RWPE2 (cell line): ENCODE data around the gene DDI2.

Experiments
- ATAC-seq: fragments of 200-7000 bp; cut with Tn5 transposase; 3 replicates; pipeline ENCODE4 v1.9.1; 2021; ENCODE audit warnings: low read depth
- DNase-seq: peaks from one replicate; pipeline ENCODE4 v3.0.0-alpha.2; 2020; ENCODE audit warnings: low spot score
- H3K27ac ChIP-seq: fragments of 450-650 bp; 2 replicates; pipeline ENCODE4 v1.5.1; 2017; ENCODE audit warnings: mild to moderate bottlenecking; ENCODE audit not compliant: poor library complexity, severe bottlenecking
- H3K27me3 ChIP-seq: fragments of 250-450 bp; sonication (Bioruptor Pico); 2 replicates; pipeline ENCODE4 v1.5.1; 2021; ENCODE audit warnings: mild to moderate bottlenecking, moderate library complexity; ENCODE audit not compliant: insufficient read depth, poor library complexity, severe bottlenecking
- H3K36me3 ChIP-seq: fragments of 250-450 bp; sonication (Bioruptor Pico); 2 replicates; pipeline ENCODE4 v1.5.1; 2020; ENCODE audit warnings: low read depth, mild to moderate bottlenecking, moderate library complexity
- H3K4me1 ChIP-seq: fragments of 250-450 bp; sonication (Bioruptor Pico); 2 replicates; pipeline ENCODE4 v1.5.1; 2021; ENCODE audit warnings: mild to moderate bottlenecking, moderate library complexity; ENCODE audit not compliant: insufficient read depth, poor library complexity, severe bottlenecking
- H3K4me3 ChIP-seq: fragments of 250-450 bp; sonication (Bioruptor Pico); 2 replicates; pipeline ENCODE4 v1.5.1; 2021; ENCODE audit warnings: mild to moderate bottlenecking, moderate library complexity; ENCODE audit not compliant: severe bottlenecking
- H3K9me3 ChIP-seq: fragments of 250-450 bp; sonication (Bioruptor Pico); 2 replicates; pipeline ENCODE4 v1.5.1; 2021; ENCODE audit warnings: mild to moderate bottlenecking, moderate library complexity; ENCODE audit not compliant: severe bottlenecking
- TF ChIP-seq, protein P1 (sequence below): fragments of 450-650 bp; IDR thresholded peaks from one replicate; pipeline ENCODE4 v1.5.1; 2017; ENCODE audit warnings: mild to moderate bottlenecking, moderate library complexity; ENCODE audit not compliant: poor library complexity, severe bottlenecking

Gene DDI2

DNA sequence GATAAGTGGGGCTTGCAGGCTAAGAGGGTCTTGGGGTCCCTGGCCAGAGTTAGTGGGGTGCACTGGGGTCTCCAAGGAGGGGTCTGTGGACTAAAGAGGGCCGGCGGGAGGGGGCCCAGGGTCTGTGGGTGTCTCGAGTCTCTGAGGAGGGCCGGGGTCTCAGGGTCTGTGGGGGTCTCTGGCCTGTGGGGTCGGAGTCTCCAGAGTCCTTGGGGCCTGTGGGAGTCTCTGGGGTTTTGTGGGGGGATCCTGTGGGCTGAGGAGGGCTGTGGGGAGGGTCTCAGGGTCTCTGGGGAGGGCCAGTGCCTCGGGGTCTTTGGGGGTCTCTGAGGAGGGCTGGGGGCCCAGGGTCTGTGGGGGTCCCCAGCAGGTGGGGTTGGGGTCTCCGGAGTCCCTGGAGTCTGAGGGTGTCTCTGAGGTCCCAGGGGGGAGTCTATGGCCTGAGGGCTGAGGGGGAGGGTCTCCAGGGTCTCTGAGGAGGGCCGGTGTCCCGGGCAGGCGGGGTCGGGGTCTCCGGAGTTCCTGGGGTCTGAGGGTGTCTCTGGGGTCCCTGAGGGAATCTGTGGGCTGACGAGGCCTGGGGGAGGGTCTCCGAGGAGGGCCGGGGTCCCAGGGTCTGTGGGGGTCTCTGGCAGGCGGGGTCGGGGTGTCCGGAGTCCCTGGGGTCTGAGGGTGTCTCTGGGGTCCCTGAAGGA is 66.2 kb downstream of the DDI2 start:
- H3K27me3 ChIP-seq = no peaks in the 10 kb centered on the region
- H3K27ac ChIP-seq = peak overlapping the region; percentile 87
- ATAC-seq = no peak
- DNase-seq = no peak
- no peaks in the 10 kb centered on the region for H3K9me3 ChIP-seq
- TF ChIP-seq, protein P1, sequence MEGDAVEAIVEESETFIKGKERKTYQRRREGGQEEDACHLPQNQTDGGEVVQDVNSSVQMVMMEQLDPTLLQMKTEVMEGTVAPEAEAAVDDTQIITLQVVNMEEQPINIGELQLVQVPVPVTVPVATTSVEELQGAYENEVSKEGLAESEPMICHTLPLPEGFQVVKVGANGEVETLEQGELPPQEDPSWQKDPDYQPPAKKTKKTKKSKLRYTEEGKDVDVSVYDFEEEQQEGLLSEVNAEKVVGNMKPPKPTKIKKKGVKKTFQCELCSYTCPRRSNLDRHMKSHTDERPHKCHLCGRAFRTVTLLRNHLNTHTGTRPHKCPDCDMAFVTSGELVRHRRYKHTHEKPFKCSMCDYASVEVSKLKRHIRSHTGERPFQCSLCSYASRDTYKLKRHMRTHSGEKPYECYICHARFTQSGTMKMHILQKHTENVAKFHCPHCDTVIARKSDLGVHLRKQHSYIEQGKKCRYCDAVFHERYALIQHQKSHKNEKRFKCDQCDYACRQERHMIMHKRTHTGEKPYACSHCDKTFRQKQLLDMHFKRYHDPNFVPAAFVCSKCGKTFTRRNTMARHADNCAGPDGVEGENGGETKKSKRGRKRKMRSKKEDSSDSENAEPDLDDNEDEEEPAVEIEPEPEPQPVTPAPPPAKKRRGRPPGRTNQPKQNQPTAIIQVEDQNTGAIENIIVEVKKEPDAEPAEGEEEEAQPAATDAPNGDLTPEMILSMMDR = no peak
- peaks cover 36% of the 10 kb centered on the region for H3K4me1 ChIP-seq
- no peaks in the 10 kb centered on the region; the same call in 1 of the 2 replicates for H3K36me3 ChIP-seq
- H3K4me3 ChIP-seq = peak overlapping the region; percentile 92

- H3K36me3 ChIP-seq = no peaks in the 10 kb centered on the region; the same call in 1 of the 2 replicates
- no peaks in the 10 kb centered on the region for H3K27me3 ChIP-seq
- no peaks in the 10 kb centered on the region for H3K9me3 ChIP-seq
- H3K4me1 ChIP-seq = peaks cover 30% of the 10 kb centered on the region
- H3K27ac ChIP-seq = peak within 1 kb of the TSS; percentile 87
- peak; percentile 19; the same call in 2 of the 3 replicates for ATAC-seq
- H3K4me3 ChIP-seq = peak within 1 kb of the TSS; percentile 92
- DNase-seq = no peak
- TF ChIP-seq, protein P1 = no peak
Measured at GRCh38 chr1:15684042-15684461, 66.8 kb downstream of the DDI2 start, which contains the start of gene PLEKHM2. Gene PLEKHM2, plus strand, starts transcription at chr1:15684320. Its CDS starts 239 bp downstream, at chr1:15684559.

GRCh38 chr1:15684468-15685291 is 67.4 kb downstream of the DDI2 start:
- no peak for DNase-seq
- Histone ChIP-seq H3K27me3 (no peaks in the 10 kb centered on the region), H3K9me3 (no peaks in the 10 kb centered on the region), H3K4me3 (peak overlapping the region; percentile 92), H3K4me1 (peaks cover 25% of the 10 kb centered on the region), H3K36me3 (no peaks in the 10 kb centered on the region; the same call in 1 of the 2 replicates), H3K27ac (peak overlapping the region; percentile 87)
- TF ChIP-seq, protein P1 = no peak
- no peak for ATAC-seq

- Histone ChIP-seq H3K36me3 (no peaks in the 10 kb centered on the region; the same call in 1 of the 2 replicates), H3K27ac (peak overlapping the region; percentile 87), H3K9me3 (no peaks in the 10 kb centered on the region), H3K27me3 (no peaks in the 10 kb centered on the region), H3K4me1 (peaks cover 15% of the 10 kb centered on the region), H3K4me3 (no peak overlapping the region)
- DNase-seq = no peak
- no peak for ATAC-seq
- TF ChIP-seq, protein P1 = no peak
Measured at GRCh38 chr1:15685820-15686219, 68.6 kb downstream of the DDI2 start.
